ENCODE measurements around the gene MEP1A.
A peak's percentile ranks its signal among the peaks of the same experiment; 100 is the strongest.
"Not testable (repeated sequence)": the region's sequence is repeated elsewhere in the genome, so short reads cannot be mapped to it uniquely, and the experiment has no call there.

Gene MEP1A

DNA sequence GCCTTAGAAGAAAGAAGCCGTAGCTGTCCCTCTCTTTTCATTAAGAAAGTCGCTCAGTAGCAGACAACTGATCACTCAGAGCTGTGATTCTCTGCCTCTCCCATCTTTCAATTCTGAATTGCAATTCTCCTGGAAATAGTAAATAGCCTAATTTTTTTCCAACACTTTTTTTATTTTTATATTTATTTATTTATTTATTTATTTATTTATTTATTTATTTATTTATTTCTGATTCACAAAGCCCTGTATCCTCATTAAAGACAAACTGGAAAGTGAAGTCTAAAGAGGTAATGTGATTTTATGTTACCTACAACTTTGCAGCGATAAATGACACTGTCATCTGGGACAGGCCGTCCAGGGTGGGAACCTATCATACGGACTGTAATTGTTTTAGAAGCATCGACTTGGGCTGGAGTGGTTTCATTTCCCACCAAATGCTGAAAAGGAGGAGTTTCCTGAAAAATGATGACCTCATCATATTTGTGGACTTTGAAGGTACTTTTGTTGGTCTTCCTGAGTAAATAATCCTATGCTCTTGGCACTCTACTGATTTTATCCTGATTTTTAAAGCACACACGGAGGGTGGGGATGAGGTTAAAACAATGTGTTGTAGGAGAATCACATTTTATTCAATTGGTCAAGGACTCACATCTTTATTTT, 41.2 kb downstream of the MEP1A start:
- not testable (repeated sequence) for DNase-seq (ENCODE audit: low read depth, low spot score)

DNA sequence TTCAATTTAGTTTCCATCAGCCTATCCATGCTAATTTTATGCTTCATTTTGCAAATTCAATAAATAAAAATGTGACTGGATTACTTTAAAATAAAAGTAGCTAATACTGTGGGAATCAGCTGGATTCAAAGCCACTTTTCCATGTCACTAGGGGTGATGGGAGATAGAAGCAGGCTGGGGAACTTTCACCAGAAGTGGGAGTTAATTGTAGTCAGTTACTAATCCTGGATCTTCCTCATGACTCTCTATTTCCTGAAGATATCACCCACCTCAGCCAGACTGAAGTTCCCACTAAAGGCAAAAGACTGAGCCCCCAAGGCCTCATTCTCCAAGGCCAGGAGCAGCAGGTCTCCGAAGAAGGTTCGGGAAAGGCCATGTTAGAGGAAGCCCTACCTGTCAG, 41.8 kb downstream of the MEP1A start:
- not testable (repeated sequence) for DNase-seq (ENCODE audit: low read depth, low spot score)

GRCh38 chr6:46838033-46838432, 44.8 kb downstream of the MEP1A start:
- no peak for DNase-seq (ENCODE audit: low read depth, low spot score)

GRCh38 chr6:46842252-46842846, 49.2 kb downstream of the MEP1A start:
- not testable (repeated sequence) for DNase-seq (ENCODE audit: low read depth, low spot score)

DNA sequence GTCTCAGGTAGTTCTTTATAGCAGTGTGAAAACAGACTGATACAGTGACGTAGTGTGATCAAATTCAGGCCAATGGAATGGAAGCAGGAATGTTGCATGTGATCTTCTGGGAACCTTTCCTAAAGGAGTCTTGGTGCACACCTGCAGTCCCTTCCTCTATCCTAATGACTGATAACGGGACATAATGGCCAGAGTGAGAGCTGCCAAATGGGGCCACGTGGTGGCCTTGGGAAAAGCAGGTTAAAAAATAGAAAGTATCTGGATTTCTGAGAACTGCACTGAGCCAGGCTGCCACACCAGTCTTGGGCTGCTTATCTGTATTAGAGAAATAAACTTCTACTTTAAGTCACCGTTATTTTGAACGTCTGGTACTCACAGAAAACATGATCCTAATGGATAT, 51.9 kb downstream of the MEP1A start:
- no peak for DNase-seq (ENCODE audit: low read depth, low spot score)

DNA sequence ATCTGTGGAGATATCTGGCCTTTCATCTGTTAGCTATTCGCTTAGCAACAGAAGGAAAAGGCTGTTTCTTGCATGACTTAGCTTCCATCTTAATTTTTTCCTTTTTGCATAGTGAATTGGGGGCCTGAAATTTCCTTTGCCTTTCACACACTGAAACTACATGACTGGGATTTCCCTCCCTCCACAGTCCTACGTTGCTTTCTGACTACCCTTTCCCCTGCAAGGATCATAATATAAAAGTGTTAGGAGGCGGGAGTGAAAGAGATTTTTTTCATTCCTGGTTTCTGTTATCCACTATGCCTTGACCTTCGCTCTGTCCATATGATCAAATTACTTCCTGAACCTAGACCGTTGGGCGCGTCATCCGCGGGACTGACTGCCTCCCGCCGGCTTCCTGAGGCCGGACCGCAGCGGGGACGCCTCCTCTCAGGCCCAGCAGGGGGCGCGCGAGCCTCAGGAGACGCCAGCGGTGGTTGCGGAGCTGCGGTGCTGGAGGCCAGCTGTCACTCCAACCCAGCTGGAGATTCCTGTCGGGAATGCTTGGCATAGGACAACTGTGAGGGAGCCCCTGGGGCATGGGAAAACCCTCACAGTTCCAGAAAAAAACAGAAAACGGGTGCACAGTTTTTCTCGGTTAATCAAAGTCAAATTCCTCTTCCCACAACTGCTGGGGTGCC, 55.6 kb downstream of the MEP1A start:
- peak; percentile 30 for DNase-seq (ENCODE audit: low read depth, low spot score)

DNA sequence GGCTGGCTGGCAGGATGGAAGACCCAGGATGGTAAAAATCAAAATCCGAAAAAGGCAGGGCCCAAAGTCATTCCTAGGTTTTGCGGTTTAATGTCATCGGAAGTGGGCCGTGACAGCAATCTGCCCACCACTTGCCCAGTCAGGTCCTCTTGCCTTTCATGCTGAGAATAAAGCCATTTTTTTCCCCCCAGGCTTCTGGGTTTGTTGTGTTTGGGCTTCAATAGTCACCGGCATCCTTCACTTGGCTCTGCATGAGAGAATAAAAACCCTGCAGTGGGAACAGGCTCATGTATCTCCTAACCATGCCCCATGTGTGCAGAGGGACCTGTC, 56.1 kb downstream of the MEP1A start:
- no peak for DNase-seq (ENCODE audit: low read depth, low spot score)

- DNase-seq (ENCODE audit: low read depth, low spot score), result no peak
These were observed 57.6 kb downstream of the MEP1A start for GRCh38 chr6:46850792-46851191.

DNA sequence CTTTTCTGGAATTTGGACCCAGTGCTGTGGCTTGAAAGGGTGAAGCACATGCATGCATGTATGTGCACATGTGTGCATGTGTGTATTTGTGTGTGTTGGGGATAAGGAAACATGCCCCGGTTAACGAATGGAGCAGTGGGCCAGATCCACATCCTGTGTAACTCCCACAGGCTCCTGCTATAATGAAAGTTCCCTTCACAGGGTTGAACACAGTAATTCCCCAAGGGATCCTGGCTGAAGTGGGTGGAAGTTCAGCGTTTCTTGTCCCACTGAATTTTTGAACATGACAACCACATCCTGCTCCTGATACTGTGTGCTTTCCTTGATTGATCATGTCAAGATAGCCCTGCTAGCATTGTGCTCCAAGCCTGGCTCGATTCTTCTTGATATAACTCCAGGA, 58.4 kb downstream of the MEP1A start:
- DNase-seq (ENCODE audit: low read depth, low spot score), result not testable (repeated sequence)

- DNase-seq (ENCODE audit: low read depth, low spot score), result not testable (repeated sequence)
These were observed 62.8 kb downstream of the MEP1A start for GRCh38 chr6:46855966-46856365.

GRCh38 chr6:46862381-46862780, 69.2 kb downstream of the MEP1A start:
- DNase-seq (ENCODE audit: low read depth, low spot score), result no peak

GRCh38 chr6:46863791-46864190, 70.6 kb downstream of the MEP1A start:
- no peak for DNase-seq (ENCODE audit: low read depth, low spot score)

GRCh38 chr6:46865221-46865620, 72.0 kb downstream of the MEP1A start:
- no peak for DNase-seq (ENCODE audit: low read depth, low spot score)

DNA sequence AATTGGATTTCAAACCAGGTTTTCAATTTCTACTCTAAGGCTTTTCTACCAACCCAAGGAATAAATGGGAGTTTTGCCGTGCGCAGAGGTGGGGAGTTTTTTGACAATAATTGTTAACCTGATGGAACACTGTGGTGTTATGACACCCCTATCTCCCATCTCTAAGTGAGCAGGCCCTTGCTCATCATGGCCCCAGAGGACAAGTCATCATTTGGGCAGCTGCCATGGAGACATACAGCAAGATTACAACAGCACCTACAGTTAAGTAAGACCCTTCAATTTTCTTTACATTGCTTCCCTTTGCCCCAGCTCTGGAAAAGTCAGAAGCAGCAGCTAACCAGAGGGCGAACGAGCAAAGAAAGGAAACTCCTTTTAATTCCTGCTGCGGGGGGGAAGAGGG, 74.2 kb downstream of the MEP1A start:
- no peak for DNase-seq (ENCODE audit: low read depth, low spot score)

- no peak for DNase-seq (ENCODE audit: low read depth, low spot score)
These were observed 82.9 kb downstream of the MEP1A start for GRCh38 chr6:46876126-46876525.

DNA sequence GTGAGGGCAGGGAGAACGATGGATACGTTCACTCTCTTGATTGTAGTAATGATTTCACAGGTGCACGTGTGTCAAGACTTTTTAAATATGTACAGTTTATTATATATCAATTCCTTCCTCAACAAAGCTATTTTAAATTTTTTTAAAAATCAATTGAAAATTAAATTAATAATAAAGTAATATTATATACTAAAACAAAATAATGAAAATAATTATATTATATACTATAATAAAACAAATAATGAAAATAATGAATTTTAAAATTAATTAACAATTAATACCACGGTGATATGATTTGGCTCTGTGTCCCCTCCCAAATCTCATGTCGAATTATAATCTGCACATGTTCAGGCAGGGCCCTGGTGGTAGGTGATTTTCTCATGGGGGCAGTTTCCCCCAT, 85.8 kb downstream of the MEP1A start:
- no peak for DNase-seq (ENCODE audit: low read depth, low spot score)

GRCh38 chr6:46882645-46883044, 89.5 kb downstream of the MEP1A start:
- no peak for DNase-seq (ENCODE audit: low read depth, low spot score)

DNA sequence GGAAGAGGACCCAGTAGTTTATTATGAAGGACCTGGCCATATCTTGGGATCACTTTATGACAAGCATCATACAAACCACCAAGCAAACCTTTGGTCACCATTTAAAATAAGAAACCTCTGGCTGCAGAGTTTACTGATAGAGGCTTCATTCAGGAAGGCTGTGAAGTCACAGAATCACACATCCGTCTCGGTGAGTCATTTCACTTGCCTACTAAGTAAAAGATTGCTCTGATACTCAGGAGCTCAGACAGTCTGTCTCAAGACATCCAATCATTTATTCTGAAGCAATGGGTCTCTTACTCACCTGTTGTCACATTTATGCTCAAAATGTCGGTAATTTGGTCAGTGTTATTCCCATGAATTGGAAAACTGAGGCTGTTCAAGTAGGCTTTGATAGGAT, 94.8 kb downstream of the MEP1A start:
- DNase-seq (ENCODE audit: low read depth, low spot score), result no peak

DNA sequence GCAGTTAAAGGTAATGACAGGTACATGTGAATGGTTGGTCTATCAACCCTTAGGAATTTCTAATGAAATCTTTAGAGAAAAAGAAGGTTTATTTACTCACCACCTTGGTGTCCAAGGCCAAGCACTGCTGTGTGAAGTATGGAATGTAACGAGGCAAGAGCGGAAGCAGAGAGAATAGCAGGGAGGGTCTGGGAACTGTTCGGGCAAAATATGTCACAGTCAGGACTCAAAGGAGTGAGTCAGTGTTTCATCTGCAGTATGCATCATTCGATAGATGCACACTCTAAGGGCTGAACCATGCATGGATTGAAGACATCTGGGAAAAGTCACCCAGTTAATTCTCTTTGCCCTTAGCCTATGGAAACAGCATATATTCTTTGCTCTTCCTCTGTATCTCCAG, 95.4 kb downstream of the MEP1A start:
- no peak for DNase-seq (ENCODE audit: low read depth, low spot score)
